Muscle of leg (tissue), 11 donors: Measurements from ENCODE around the gene UQCRC2. TPM values are rescaled to one million over a fixed set of nuclear protein-coding genes. Genes with fewer than 3 reads are reported as not detected.

Source experiments
- DNase-seq: peaks from one replicate; pipeline ENCODE4 v3.0.0; 2013
- H3K27ac ChIP-seq: one replicate; pipeline ENCODE4 v1.5.1; 2013; ENCODE audit warnings: mild to moderate bottlenecking, low read length, control low read depth
- H3K27me3 ChIP-seq: one replicate; pipeline ENCODE4 v1.6.1; 2013; ENCODE audit warnings: low read length; ENCODE audit not compliant: control insufficient read depth, insufficient read depth
- H3K36me3 ChIP-seq: one replicate; pipeline ENCODE4 v1.6.1; 2013; ENCODE audit warnings: low read length; ENCODE audit not compliant: control insufficient read depth, insufficient read depth
- H3K4me1 ChIP-seq: one replicate; pipeline ENCODE4 v1.6.1; 2013; ENCODE audit warnings: low read length; ENCODE audit not compliant: control insufficient read depth, insufficient read depth
- H3K4me3 ChIP-seq: one replicate; pipeline ENCODE4 v1.5.1; 2013; ENCODE audit warnings: low read length, control low read depth
- H3K9me3 ChIP-seq: replicated peaks from 2 replicates; pipeline ENCODE4 v1.6.1; 2013; ENCODE audit warnings: low read depth, low read length; ENCODE audit not compliant: control insufficient read depth
- WGBS: methylation state at CpG from one replicate; pipeline ENCODE4 v1.1.5; 2013; ENCODE audit warnings: missing lambda C conversion rate; ENCODE audit not compliant: insufficient coverage; 5-methylcytosine and 5-hydroxymethylcytosine counted together
- polyA plus RNA-seq, 8 donors: library from polyadenylated mRNA; unstranded; fragments of 120-200 nt; gene quantifications; one replicate each; pipeline versions ENCODE4 v1.2.1 to v1.2.3, GENCODE V29; 2013; ENCODE audit warnings: inconsistent platforms in 1 of 8, low replicate concordance in 1 of 8; ENCODE audit not compliant: insufficient read length in 8 of 8, insufficient read depth in 1 of 8
- total RNA-seq: library from RNA; stranded (reverse); fragments of 120-200 nt; gene quantifications from one replicate; pipeline ENCODE4 v1.2.4, GENCODE V29; 2013

UQCRC2 gene
- total and polyA plus RNA-seq, 9 donors: 240 to 324 (median 277) TPM

DNA sequence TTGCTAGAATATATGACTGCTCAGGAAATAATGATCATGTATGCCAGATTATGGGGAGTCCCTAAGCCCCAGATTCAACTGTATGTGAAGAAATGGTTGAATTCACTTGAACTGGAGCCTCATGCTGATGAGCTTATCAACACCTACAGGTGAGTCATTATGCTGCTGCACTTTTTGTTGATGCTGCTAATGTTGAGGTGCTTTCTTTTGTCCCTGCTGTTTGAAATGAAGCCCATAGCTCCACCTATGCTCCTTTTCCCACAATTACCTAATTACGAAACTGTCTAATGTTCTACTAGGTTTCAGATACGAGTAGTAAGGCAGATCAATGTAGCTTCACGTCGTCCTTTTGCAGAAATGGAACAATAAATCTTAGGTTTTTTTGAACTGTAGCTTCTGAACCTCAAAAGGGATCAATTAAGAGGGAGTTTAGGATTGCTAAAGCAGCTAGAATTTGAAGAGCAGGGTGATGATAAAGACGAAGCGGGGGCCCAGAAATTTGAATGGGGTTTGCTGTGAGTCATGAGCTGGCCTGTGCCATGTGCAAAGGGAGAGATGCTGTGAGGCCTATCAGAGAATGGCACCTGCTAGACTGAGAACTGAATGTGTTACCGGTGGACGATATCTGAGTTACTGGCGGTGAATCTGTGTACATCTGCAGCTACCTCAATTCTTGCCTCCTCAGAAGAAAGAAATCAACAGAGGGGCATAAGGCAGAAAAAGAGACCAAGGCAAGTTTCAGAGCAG lies 6.1 kb upstream of the UQCRC2 start:
- Histone ChIP-seq H3K9me3 (no peaks in the 10 kb centered on the region), H3K36me3 (no peaks in the 10 kb centered on the region), H3K4me3 (no peak overlapping the region), H3K27ac (no peak overlapping the region), H3K27me3 (no peaks in the 10 kb centered on the region), H3K4me1 (peaks cover 2% of the 10 kb centered on the region)
- 75% methylated on average over 5 of the region's 9 CpGs for WGBS
- no peak for DNase-seq

DNA sequence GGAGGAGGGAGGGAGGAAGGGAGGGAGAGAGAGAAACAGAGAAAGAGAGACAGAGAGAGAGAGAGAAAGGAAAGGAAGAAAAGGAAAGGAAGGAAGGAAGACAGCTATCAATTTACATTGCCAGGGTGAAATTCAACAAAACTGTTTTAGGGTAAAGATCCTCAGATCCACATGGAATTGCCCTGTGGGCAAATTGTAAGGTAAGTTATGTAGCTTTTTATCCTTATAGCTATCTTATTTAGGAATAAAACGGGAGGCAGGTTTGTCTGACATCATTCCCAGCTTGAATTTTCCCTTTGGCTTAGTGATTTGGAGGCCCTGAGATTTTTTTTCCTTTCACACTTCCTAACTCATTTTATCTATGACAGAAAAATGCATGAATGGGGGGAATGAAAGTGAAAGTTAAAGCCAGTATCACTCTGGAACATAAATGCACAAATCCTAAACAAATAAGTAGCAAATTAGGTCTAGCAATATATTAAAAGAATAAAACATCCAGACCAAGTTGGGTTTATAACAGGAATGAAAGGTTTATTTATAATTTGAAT lies 3.4 kb upstream of the UQCRC2 start:
- Histone ChIP-seq H3K36me3 (no peaks in the 10 kb centered on the region), H3K27ac (no peak overlapping the region), H3K4me1 (peaks cover 12% of the 10 kb centered on the region), H3K27me3 (no peaks in the 10 kb centered on the region), H3K4me3 (no peak overlapping the region), H3K9me3 (no peaks in the 10 kb centered on the region)
- no CpG with 5 or more reads among the region's 1 CpG for WGBS
- DNase-seq: no peak

- Histone ChIP-seq H3K27ac (no peak overlapping the region), H3K4me3 (no peak overlapping the region), H3K36me3 (no peaks in the 10 kb centered on the region), H3K27me3 (no peaks in the 10 kb centered on the region), H3K9me3 (no peaks in the 10 kb centered on the region), H3K4me1 (peaks cover 12% of the 10 kb centered on the region)
- DNase-seq: peak; percentile 48
- WGBS: 73% methylated on average over 6 of the region's 7 CpGs
These were observed 2.2 kb upstream of the UQCRC2 start for GRCh38 chr16:21950782-21951521.

- H3K9me3 ChIP-seq: no peaks in the 10 kb centered on the region
- no peaks in the 10 kb centered on the region for H3K27me3 ChIP-seq
- peak overlapping the region; percentile 96 for H3K27ac ChIP-seq
- under 1% methylated on average over 18 of the region's 24 CpGs for whole genome bisulfite sequencing
- H3K4me1 ChIP-seq: peaks cover 12% of the 10 kb centered on the region
- peak; percentile 91 for DNase-seq
- H3K36me3 ChIP-seq: peaks cover 9% of the 10 kb centered on the region
- peak overlapping the region; percentile 65 for H3K4me3 ChIP-seq
These were observed 945 bp upstream of the UQCRC2 start for GRCh38 chr16:21952040-21952792.

GRCh38 chr16:21953541-21953902 lies 361 bp downstream of the UQCRC2 start:
- 0% methylated on average over 7 of the region's 15 CpGs for WGBS
- peak overlapping the region; percentile 96 for H3K27ac ChIP-seq
- no peaks in the 10 kb centered on the region for H3K27me3 ChIP-seq
- peaks cover 17% of the 10 kb centered on the region for H3K36me3 ChIP-seq
- peaks cover 12% of the 10 kb centered on the region for H3K4me1 ChIP-seq
- no peak for DNase-seq
- peak overlapping the region; percentile 65 for H3K4me3 ChIP-seq
- no peaks in the 10 kb centered on the region for H3K9me3 ChIP-seq

DNA sequence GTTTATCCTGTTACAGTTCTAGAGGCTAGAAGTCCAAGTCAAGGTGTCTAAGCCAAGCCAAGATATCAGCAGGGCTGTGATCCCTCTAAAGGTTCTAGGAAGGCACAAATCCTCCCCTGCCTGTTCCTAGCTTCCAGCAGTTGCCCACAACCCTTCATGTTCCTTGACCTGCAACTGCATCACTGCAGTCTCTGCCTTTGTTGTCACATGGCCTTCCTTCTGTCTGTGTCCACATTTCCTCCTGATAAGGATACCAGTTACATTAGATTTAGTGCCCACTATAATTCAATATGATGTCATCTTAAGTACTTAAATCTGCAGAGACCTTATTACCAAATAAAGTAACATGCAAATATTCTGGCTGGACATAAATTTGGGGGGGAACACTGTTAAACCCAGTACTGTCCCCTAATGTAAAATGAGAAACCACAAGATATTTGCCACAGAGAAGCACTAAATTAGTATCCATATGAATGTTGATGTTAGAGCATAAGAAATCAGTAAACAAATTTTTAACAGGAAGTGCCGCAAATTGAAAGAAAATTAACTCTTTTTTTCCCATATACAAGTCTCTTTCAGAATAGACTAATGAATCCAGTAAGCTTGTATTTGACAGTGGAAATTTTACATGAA lies 4.7 kb downstream of the UQCRC2 start:
- Histone ChIP-seq H3K9me3 (no peaks in the 10 kb centered on the region), H3K4me3 (no peak overlapping the region), H3K27ac (no peak overlapping the region), H3K27me3 (no peaks in the 10 kb centered on the region), H3K4me1 (peaks cover 8% of the 10 kb centered on the region), H3K36me3 (peaks cover 41% of the 10 kb centered on the region)
- no peak for DNase-seq
- WGBS: no CpG with 5 or more reads among the region's 1 CpG

GRCh38 chr16:21959050-21959449 lies 5.9 kb downstream of the UQCRC2 start:
- Histone ChIP-seq H3K4me3 (no peak overlapping the region), H3K36me3 (peaks cover 50% of the 10 kb centered on the region), H3K27me3 (no peaks in the 10 kb centered on the region), H3K9me3 (no peaks in the 10 kb centered on the region), H3K4me1 (peaks cover 6% of the 10 kb centered on the region), H3K27ac (no peak overlapping the region)
- DNase-seq: no peak
- 100% methylated on average over 1 of the region's 3 CpGs for WGBS

GRCh38 chr16:21962475-21962874 lies 9.3 kb downstream of the UQCRC2 start:
- 90% methylated on average over 2 of the region's 5 CpGs for WGBS
- peaks cover 60% of the 10 kb centered on the region for H3K36me3 ChIP-seq
- H3K27me3 ChIP-seq: no peaks in the 10 kb centered on the region
- no peak overlapping the region for H3K27ac ChIP-seq
- H3K4me1 ChIP-seq: no peaks in the 10 kb centered on the region
- no peak overlapping the region for H3K4me3 ChIP-seq
- no peak for DNase-seq
- no peaks in the 10 kb centered on the region for H3K9me3 ChIP-seq

- no peaks in the 10 kb centered on the region for H3K27me3 ChIP-seq
- H3K4me3 ChIP-seq: no peak overlapping the region
- H3K9me3 ChIP-seq: no peaks in the 10 kb centered on the region
- no peaks in the 10 kb centered on the region for H3K4me1 ChIP-seq
- no peak overlapping the region for H3K27ac ChIP-seq
- peaks cover 62% of the 10 kb centered on the region for H3K36me3 ChIP-seq
- 100% methylated on average over 1 of the region's 3 CpGs for WGBS
- DNase-seq: no peak
These were observed 10.7 kb downstream of the UQCRC2 start for GRCh38 chr16:21963887-21964286.
